Measurements from ENCODE around the gene TSC2.

DNA sequence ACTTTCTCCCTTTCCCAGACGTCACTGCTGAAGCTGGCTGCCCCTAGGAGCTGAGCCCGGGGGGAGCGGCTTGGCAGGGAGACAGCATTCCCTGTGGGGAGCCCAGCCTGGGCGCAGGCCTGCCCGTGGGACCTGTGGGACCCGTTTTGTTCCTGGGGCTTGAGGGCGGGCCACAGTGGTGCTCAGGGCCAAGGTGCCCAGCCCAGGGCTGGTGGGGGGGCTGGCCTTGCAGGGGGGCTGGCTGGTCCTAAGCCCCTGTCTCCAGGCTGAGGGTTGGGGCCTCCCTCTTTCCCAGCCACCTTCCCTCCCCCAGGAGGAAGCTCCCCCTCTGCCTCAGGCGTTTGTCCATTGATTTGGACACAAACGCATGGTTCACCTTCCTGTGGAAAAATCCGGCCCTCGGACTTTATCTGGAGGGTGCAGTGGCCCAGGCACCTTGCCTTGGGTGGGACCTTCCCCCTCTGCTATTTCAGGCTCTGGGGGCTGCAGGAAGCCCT lies 16.7 kb upstream of the TSC2 start:
- TF ChIP-seq, protein P1, sequence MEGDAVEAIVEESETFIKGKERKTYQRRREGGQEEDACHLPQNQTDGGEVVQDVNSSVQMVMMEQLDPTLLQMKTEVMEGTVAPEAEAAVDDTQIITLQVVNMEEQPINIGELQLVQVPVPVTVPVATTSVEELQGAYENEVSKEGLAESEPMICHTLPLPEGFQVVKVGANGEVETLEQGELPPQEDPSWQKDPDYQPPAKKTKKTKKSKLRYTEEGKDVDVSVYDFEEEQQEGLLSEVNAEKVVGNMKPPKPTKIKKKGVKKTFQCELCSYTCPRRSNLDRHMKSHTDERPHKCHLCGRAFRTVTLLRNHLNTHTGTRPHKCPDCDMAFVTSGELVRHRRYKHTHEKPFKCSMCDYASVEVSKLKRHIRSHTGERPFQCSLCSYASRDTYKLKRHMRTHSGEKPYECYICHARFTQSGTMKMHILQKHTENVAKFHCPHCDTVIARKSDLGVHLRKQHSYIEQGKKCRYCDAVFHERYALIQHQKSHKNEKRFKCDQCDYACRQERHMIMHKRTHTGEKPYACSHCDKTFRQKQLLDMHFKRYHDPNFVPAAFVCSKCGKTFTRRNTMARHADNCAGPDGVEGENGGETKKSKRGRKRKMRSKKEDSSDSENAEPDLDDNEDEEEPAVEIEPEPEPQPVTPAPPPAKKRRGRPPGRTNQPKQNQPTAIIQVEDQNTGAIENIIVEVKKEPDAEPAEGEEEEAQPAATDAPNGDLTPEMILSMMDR (IDR thresholded peaks at IDR 0.05), result no peak
- no peak for TF ChIP-seq POLR2A (IDR thresholded peaks at IDR 0.05)
